ENCODE results near the gene LINC00632.
A peak's percentile ranks its signal among the peaks of the same experiment; 100 is the strongest.

LINC00632 gene

GRCh38 chrX:140701480-140701879, 8.1 kb upstream of the LINC00632 start:
- TF ChIP-seq CTCF (IDR thresholded peaks at IDR 0.05; ENCODE audit: low read depth, low read length, missing control alignments): peak; percentile 47
- in situ Hi-C loops (cut with HindIII; ENCODE audit: low sequenced_read_pairs): no loop called here
- H3K4me3 ChIP-seq (ENCODE audit: low read depth, low read length): no peak overlapping the region
- DNase-seq (ENCODE audit: low read depth): no peak

GRCh38 chrX:140710710-140711109, 1.2 kb downstream of the LINC00632 start:
- TF ChIP-seq CTCF (IDR thresholded peaks at IDR 0.05; ENCODE audit: low read depth, low read length, missing control alignments): no peak
- peak overlapping the region; percentile 0 for H3K4me3 ChIP-seq (ENCODE audit: low read depth, low read length)
- in situ Hi-C loops (cut with HindIII; ENCODE audit: low sequenced_read_pairs): no loop called here
- no peak for DNase-seq (ENCODE audit: low read depth)

GRCh38 chrX:140711894-140712293, 2.3 kb downstream of the LINC00632 start:
- TF ChIP-seq CTCF (IDR thresholded peaks at IDR 0.05; ENCODE audit: low read depth, low read length, missing control alignments): no peak
- H3K4me3 ChIP-seq (ENCODE audit: low read depth, low read length): no peak overlapping the region
- in situ Hi-C loops (cut with HindIII; ENCODE audit: low sequenced_read_pairs): no loop called here
- no peak for DNase-seq (ENCODE audit: low read depth)

GRCh38 chrX:140712413-140713173, 3.0 kb downstream of the LINC00632 start:
- TF ChIP-seq CTCF (IDR thresholded peaks at IDR 0.05; ENCODE audit: low read depth, low read length, missing control alignments): no peak
- in situ Hi-C loops (cut with HindIII; ENCODE audit: low sequenced_read_pairs): no loop called here
- DNase-seq (ENCODE audit: low read depth): peak; percentile 55
- peak overlapping the region; percentile 14 for H3K4me3 ChIP-seq (ENCODE audit: low read depth, low read length)

- DNase-seq (ENCODE audit: low read depth): no peak
- TF ChIP-seq CTCF (IDR thresholded peaks at IDR 0.05; ENCODE audit: low read depth, low read length, missing control alignments): no peak
- H3K4me3 ChIP-seq (ENCODE audit: low read depth, low read length): peak overlapping the region; percentile 14
- in situ Hi-C loops (cut with HindIII; ENCODE audit: low sequenced_read_pairs): no loop called here
These were observed 3.6 kb downstream of the LINC00632 start for GRCh38 chrX:140713174-140713539.

- no peak overlapping the region for H3K4me3 ChIP-seq (ENCODE audit: low read depth, low read length)
- in situ Hi-C loops (cut with HindIII; ENCODE audit: low sequenced_read_pairs): no loop called here
- no peak for TF ChIP-seq CTCF (IDR thresholded peaks at IDR 0.05; ENCODE audit: low read depth, low read length, missing control alignments)
- DNase-seq (ENCODE audit: low read depth): no peak
These were observed 6.2 kb downstream of the LINC00632 start for GRCh38 chrX:140715787-140716186.
